ENCODE results near the gene CPA1.

DNA sequence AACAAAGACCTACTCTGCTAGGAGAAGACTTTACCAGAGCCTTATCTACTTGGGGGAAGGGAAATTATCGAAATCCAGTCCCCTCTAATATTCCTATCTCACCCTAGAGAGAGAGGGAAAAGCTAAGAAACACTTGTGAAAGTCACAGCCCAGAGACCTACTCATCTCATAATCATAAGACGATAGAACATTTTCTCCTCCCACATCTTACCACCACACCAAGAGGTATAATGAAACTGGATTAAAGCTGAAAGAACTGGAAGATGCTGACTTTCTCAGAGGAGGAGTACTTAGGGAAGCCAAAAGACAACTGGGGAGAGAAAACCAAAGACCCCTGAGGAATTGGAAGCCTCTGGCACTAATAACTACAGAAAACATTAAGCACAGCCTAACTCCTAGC is 46.5 kb upstream of the CPA1 start:
- TF ChIP-seq, protein P1, sequence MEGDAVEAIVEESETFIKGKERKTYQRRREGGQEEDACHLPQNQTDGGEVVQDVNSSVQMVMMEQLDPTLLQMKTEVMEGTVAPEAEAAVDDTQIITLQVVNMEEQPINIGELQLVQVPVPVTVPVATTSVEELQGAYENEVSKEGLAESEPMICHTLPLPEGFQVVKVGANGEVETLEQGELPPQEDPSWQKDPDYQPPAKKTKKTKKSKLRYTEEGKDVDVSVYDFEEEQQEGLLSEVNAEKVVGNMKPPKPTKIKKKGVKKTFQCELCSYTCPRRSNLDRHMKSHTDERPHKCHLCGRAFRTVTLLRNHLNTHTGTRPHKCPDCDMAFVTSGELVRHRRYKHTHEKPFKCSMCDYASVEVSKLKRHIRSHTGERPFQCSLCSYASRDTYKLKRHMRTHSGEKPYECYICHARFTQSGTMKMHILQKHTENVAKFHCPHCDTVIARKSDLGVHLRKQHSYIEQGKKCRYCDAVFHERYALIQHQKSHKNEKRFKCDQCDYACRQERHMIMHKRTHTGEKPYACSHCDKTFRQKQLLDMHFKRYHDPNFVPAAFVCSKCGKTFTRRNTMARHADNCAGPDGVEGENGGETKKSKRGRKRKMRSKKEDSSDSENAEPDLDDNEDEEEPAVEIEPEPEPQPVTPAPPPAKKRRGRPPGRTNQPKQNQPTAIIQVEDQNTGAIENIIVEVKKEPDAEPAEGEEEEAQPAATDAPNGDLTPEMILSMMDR (CRISPR knock-in tag; IDR thresholded peaks at IDR 0.05), result no peak
- TF ChIP-seq BRCA1 (CRISPR knock-in tag; IDR thresholded peaks at IDR 0.05) (no peak), ZNF232 (CRISPR knock-in tag; IDR thresholded peaks at IDR 0.05; ENCODE audit: borderline replicate concordance) (no peak)
